Endothelial cell (in vitro differentiated cells): ENCODE data around the gene MLLT3. TPM values are rescaled to one million over a fixed set of nuclear protein-coding genes. Genes with fewer than 3 reads are reported as not detected.

Experiments used
- DNase-seq: peaks from one replicate; pipeline ENCODE4 v3.0.0; 2021; ENCODE audit warnings: low spot score
- H3K27ac Mint-ChIP-seq: one replicate; pipeline ENCODE4 v1.8.0; 2021; ENCODE audit warnings: mixed read lengths, inconsistent platforms; ENCODE audit not compliant: unreplicated experiment
- H3K27me3 Mint-ChIP-seq: one replicate; pipeline ENCODE4 v1.8.0; 2021; ENCODE audit warnings: mild to moderate bottlenecking, moderate library complexity, mixed read lengths, inconsistent platforms; ENCODE audit not compliant: unreplicated experiment
- H3K36me3 Mint-ChIP-seq: one replicate; pipeline ENCODE4 v1.8.0; 2021; ENCODE audit warnings: mild to moderate bottlenecking, low read depth, mixed read lengths, inconsistent platforms; ENCODE audit not compliant: unreplicated experiment
- H3K4me1 Mint-ChIP-seq: one replicate; pipeline ENCODE4 v1.8.0; 2021; ENCODE audit warnings: mild to moderate bottlenecking, mixed read lengths, inconsistent platforms; ENCODE audit not compliant: unreplicated experiment
- H3K4me3 Mint-ChIP-seq: one replicate; pipeline ENCODE4 v1.8.0; 2021; ENCODE audit warnings: mild to moderate bottlenecking, mixed read lengths, inconsistent platforms; ENCODE audit not compliant: unreplicated experiment
- H3K9me3 Mint-ChIP-seq: one replicate; pipeline ENCODE4 v1.8.0; 2021; ENCODE audit warnings: mixed read lengths, inconsistent platforms; ENCODE audit not compliant: unreplicated experiment
- CTCF ChIP-seq: fragments of 200-600 bp; sonication (generic); IDR thresholded peaks from one replicate; pipeline ENCODE4 v1.5.0; 2021; ENCODE audit warnings: antibody characterized with exemption; ENCODE audit not compliant: unreplicated experiment
- total RNA-seq: library from RNA; stranded (reverse); fragmentation: NEBNext Ultra II Directional; extraction: Animal tissue kit (Norgen Biotek cat#: 25700); gene quantifications from one replicate; pipeline ENCODE4 v1.2.1, GENCODE V29; 2021; ENCODE audit not compliant: unreplicated experiment

The MLLT3 gene
- total RNA-seq, 1 donor from 2014 or later = 25.2 TPM

- H3K9me3 Mint-ChIP-seq = no peaks in the 10 kb centered on the region
- H3K27ac Mint-ChIP-seq = no peak overlapping the region
- TF ChIP-seq CTCF = no peak
- H3K4me1 Mint-ChIP-seq = peaks cover 24% of the 10 kb centered on the region
- no peaks in the 10 kb centered on the region for H3K27me3 Mint-ChIP-seq
- no peak overlapping the region for H3K4me3 Mint-ChIP-seq
- H3K36me3 Mint-ChIP-seq = no peaks in the 10 kb centered on the region
- no peak for DNase-seq
These were observed 158.5 kb downstream of the MLLT3 start for GRCh38 chr9:20463823-20464222.

- TF ChIP-seq CTCF = no peak
- Mint-ChIP-seq H3K4me3 (no peak overlapping the region), H3K27me3 (no peaks in the 10 kb centered on the region), H3K9me3 (no peaks in the 10 kb centered on the region), H3K4me1 (peaks cover 24% of the 10 kb centered on the region), H3K36me3 (no peaks in the 10 kb centered on the region), H3K27ac (no peak overlapping the region)
- no peak for DNase-seq
These were observed 159.9 kb downstream of the MLLT3 start for GRCh38 chr9:20462410-20462809.

- H3K36me3 Mint-ChIP-seq = no peaks in the 10 kb centered on the region
- DNase-seq = no peak
- no peaks in the 10 kb centered on the region for H3K9me3 Mint-ChIP-seq
- H3K4me3 Mint-ChIP-seq = no peak overlapping the region
- no peak for TF ChIP-seq CTCF
- peaks cover 19% of the 10 kb centered on the region for H3K4me1 Mint-ChIP-seq
- H3K27ac Mint-ChIP-seq = no peak overlapping the region
- no peaks in the 10 kb centered on the region for H3K27me3 Mint-ChIP-seq
These were observed 175.0 kb downstream of the MLLT3 start for GRCh38 chr9:20447291-20447690.

GRCh38 chr9:20446248-20446647 is 176.1 kb downstream of the MLLT3 start:
- Mint-ChIP-seq H3K27me3 (no peaks in the 10 kb centered on the region), H3K4me3 (no peak overlapping the region), H3K27ac (no peak overlapping the region), H3K9me3 (no peaks in the 10 kb centered on the region), H3K36me3 (no peaks in the 10 kb centered on the region), H3K4me1 (peaks cover 22% of the 10 kb centered on the region)
- no peak for DNase-seq
- TF ChIP-seq CTCF = no peak

- Mint-ChIP-seq H3K36me3 (no peaks in the 10 kb centered on the region), H3K9me3 (no peaks in the 10 kb centered on the region), H3K27me3 (no peaks in the 10 kb centered on the region), H3K27ac (no peak overlapping the region), H3K4me3 (no peak overlapping the region), H3K4me1 (peaks cover 34% of the 10 kb centered on the region)
- TF ChIP-seq CTCF = no peak
- DNase-seq = no peak
These were observed 179.6 kb downstream of the MLLT3 start for GRCh38 chr9:20442461-20443319.
